Ammon's horn (tissue), 1 donor: ENCODE data around the gene TPK1.

Source experiments
- DNase-seq: peaks from one replicate; pipeline ENCODE4 v3.0.0-alpha.2; 2016; ENCODE audit warnings: low spot score

Gene TPK1

GRCh38 chr7:144407266-144407931 is 428.5 kb downstream of the TPK1 start:
- no peak for DNase-seq

GRCh38 chr7:144404946-144405345 is 430.9 kb downstream of the TPK1 start:
- DNase-seq, result no peak

DNA sequence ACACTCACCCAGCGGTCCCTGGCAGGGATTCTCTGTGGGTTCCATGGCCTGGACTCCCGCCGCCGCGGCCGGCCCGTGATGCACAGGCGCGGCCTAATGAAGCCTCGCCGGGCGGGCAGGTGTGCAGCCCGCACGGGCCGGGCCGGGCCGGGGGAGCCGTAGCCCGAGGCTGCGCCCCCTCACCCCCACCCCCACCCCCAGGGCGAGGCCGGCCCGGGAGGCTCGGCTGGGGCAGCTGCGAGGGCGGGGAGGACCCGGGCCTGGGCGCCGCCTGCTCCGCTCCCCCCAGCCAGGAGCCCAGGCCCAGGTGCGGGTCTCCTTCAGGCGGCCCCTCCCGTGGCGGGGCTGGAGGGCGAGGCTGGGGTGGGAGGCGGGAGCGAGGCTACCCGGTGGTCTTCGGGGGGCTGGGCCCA is 432.2 kb downstream of the TPK1 start, which contains the start of gene NOBOX:
Gene NOBOX, minus strand, starts transcription at position 45 of the 413 bp plus-strand sequence.
- DNase-seq, result no peak

DNA sequence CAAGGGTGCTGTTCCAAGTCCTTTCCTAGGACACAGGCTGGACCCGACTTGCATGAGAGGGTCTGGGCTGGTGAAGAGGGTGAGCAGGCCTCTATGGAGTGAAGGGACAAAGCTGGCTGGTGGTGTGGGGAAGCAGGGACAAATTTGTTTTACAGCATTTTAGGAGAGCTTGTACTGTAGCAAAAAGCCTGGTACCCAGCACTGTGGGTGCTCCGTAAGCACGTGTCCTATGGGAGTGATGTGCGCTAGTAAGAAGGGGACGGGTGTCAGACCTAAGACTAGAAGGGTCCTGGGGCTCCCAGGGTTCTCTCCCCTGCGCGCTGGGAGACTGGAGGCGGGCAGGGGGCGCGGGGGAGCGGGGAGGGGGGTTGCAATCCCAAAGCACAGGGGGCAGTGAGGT is 432.8 kb downstream of the TPK1 start:
- no peak for DNase-seq
